Sigmoid colon (tissue), 7 donors: Measurements from ENCODE around the gene SLC24A4. TPM values are rescaled to one million over a fixed set of nuclear protein-coding genes. Genes with fewer than 3 reads are reported as not detected.
A peak's percentile ranks its signal among the peaks of the same experiment; 100 is the strongest.

ENCODE experiments used
- DNase-seq: peaks from one replicate; pipeline ENCODE4 v3.0.0-alpha.2; 2019
- H3K27ac ChIP-seq, 4 donors: fragments of 200-600 bp; sonication (generic); one replicate each; pipeline ENCODE4 v1.5.1; 2016 to 2019; ENCODE audit warnings: mild to moderate bottlenecking in 1 of 4
- H3K27me3 ChIP-seq, 3 donors: fragments of 200-600 bp; sonication (generic); one replicate each; pipeline ENCODE4 v1.5.1; 2019; ENCODE audit warnings: mild to moderate bottlenecking in 1 of 3
- H3K36me3 ChIP-seq, 4 donors: fragments of 200-600 bp; sonication (generic); one replicate each; pipeline ENCODE4 v1.5.1; 2016 to 2019
- H3K4me1 ChIP-seq, 4 donors: fragments of 200-600 bp; sonication (generic); one replicate each; pipeline ENCODE4 v1.5.1; 2017 to 2019
- H3K4me3 ChIP-seq, 4 donors: fragments of 200-600 bp; sonication (generic); one replicate each; pipeline ENCODE4 v1.5.1; 2017 to 2019; ENCODE audit warnings: mild to moderate bottlenecking in 2 of 4, moderate library complexity in 1 of 4
- H3K9me3 ChIP-seq, 4 donors: fragments of 200-600 bp in 3 of 4; sonication (generic) in 3 of 4; one replicate each; pipeline versions ENCODE4 v1.5.1 to v1.6.1; 2013 to 2019
- EP300 ChIP-seq, 4 donors: sonication (generic); formaldehyde crosslinking; IDR thresholded peaks; one replicate each; pipeline ENCODE4 v1.6.1; 2017; ENCODE audit warnings: antibody characterized with exemption in 4 of 4
- POLR2A ChIP-seq, 2 donors: fragments of 450-650 bp; IDR thresholded peaks; one replicate each; pipeline ENCODE4 v1.6.1; 2016; ENCODE audit warnings: antibody characterized with exemption in 2 of 2, mild to moderate bottlenecking in 2 of 2, moderate library complexity in 2 of 2
- POLR2AphosphoS5 ChIP-seq, 4 donors: sonication (generic); formaldehyde crosslinking; IDR thresholded peaks; one replicate each; pipeline ENCODE4 v1.6.1; 2017; ENCODE audit warnings: antibody characterized with exemption in 4 of 4
- WGBS, 2 donors: extraction: QIAGEN DNeasy Blood & Tissue Kit; methylation state at CpG; one replicate each; pipeline ENCODE4 v1.1.7; 2013; 5-methylcytosine and 5-hydroxymethylcytosine counted together
- intact Hi-C: fragments of 100-400 bp; cut with DNase I; formaldehyde crosslinking; loops from one replicate; pipeline ENCODE4 v1.15.1; 2023
- polyA plus RNA-seq, 3 donors: library from polyadenylated mRNA; stranded (reverse); fragments of 200-250 nt; gene quantifications; one replicate each; pipeline ENCODE4 v1.2.3, GENCODE V29; 2013
- total RNA-seq, 4 donors: library from RNA; depleted of rRNA; stranded (reverse); fragments of >200 nt; gene quantifications; one replicate each; pipeline ENCODE4 v1.1.0, GENCODE V29; 2016
- TF ChIP-seq, protein P1 (sequence below), 4 experiments: fragments of 450-650 bp in 3 of 4; fragments of 200-600 bp in 1 of 4; IDR thresholded peaks; one replicate each; pipeline ENCODE4 v1.5.1; 2016 to 2019; ENCODE audit warnings: antibody characterized with exemption in 4 of 4, mild to moderate bottlenecking in 3 of 4, moderate library complexity in 2 of 4
- donor health status: healthy with polysubstance abuse.
- donor health status: Bipolar disorder and iron deficiency.
- donor health status: healthy.

Gene SLC24A4
- total and polyA plus RNA-seq, 7 donors: under 0.01 to 1.4 (median 0.77) TPM; not detected in 1

DNA sequence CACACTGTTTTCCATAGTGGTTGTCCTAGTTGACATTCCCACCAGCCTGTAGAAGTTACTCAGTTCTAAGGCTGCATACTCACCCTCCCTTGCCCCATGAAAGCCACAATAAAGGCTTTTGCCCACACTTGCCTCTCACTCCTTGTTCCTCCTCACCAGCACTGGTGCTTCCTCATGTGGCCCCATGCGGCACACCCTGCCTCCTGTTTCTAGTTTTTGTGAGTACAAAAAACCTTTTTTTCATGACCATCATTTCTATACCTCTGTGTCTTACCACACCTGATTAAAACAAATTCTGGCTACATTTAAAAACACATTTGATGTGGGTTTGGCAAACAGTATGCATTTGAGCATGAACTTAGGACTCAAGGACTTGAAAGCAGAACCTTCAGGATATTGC lies 149.9 kb downstream of the SLC24A4 start:
- Histone ChIP-seq H3K4me1 (peaks cover 0 to 11% (median 5%) of the 10 kb centered on the region in 4 donors), H3K27ac (peak overlapping the region in 2 of 4 donors; percentile 16 to 60), H3K4me3 (no peak overlapping the region), H3K27me3 (no peaks in the 10 kb centered on the region), H3K9me3 (no peaks in the 10 kb centered on the region), H3K36me3 (no peaks in the 10 kb centered on the region)
- no peak for DNase-seq
- intact Hi-C loops: no loop called here
- no peak for TF ChIP-seq POLR2AphosphoS5 (IDR thresholded peaks at IDR 0.05)
- no peak for TF ChIP-seq EP300 (IDR thresholded peaks at IDR 0.05)
- 56 to 92% methylated on average over 1 of the region's 1 CpG for WGBS, 2 donors

DNA sequence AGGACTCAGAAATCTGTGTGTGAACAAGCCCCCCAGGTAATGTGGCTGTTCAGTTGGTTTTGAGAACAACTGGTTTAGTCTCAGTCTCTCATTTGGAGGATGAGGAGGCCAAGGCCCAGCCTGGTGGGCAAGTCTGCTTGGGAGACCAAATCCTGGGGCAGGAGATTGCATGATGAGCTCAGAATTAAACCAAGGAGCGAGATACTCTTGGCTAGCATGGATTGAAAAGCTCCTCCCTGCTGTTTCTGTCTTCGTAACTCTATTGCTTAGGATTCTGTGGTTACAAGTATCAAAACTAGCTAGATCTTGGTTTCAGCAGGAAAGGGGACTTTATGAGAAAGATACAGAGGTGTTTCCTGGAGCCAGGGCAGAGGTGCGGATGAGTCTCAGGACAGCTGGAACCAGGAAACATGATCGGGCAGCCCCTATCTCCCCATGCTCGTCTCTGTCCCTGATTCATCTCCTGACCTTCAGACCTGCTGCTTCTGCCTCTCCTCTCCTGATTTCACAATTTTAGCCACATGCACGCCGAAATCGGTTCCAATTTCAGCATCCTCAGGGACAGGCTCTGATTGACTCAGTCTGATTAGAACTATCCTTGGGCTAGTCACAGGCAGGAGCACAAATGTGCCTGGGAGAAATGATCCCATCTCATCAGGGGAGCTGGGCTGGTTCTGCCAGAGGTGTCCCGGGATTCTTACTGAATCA lies 150.4 kb downstream of the SLC24A4 start:
- Histone ChIP-seq H3K4me3 (no peak overlapping the region), H3K27ac (peak overlapping the region in 2 of 4 donors; percentile 36 to 60), H3K27me3 (no peaks in the 10 kb centered on the region), H3K9me3 (no peaks in the 10 kb centered on the region), H3K36me3 (no peaks in the 10 kb centered on the region), H3K4me1 (peaks cover 0 to 11% (median 5%) of the 10 kb centered on the region in 4 donors)
- intact Hi-C loops: no loop called here
- TF ChIP-seq POLR2A (IDR thresholded peaks at IDR 0.05) (no peak), POLR2AphosphoS5 (IDR thresholded peaks at IDR 0.05) (peak in 1 of 4 donors; percentile 55)
- 79 to 81% methylated on average over 9 of the region's 9 CpGs for WGBS, 2 donors
- no peak for DNase-seq

DNA sequence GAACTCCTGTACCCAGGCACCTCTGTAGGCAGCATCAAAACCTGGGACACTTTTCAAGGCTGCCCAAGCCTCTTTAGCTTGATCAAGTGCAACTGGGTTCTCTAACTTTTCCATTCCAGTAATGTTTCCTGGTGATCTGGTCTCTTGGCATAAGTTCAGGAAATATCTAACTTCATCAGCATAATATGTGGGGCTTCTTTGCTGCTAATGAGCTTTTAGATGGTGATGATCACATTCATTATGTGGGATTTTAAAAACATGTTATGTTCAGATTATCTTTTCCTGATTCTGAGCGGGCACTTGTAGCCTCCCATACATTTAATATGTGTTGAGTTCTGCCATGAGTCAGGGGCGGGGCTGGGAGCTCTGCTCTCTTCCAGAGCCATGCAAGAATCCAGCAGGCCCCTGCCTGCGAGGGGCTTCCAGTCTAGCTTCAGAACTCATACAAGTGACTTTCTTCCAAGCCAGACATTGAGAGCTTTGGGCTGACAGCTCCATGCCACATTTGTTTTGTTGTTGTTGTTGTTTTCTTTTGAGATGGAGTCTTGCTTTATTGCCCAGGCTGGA lies 151.1 kb downstream of the SLC24A4 start:
- H3K27ac ChIP-seq: peak overlapping the region in 2 of 4 donors; percentile 36 to 60
- H3K9me3 ChIP-seq: no peaks in the 10 kb centered on the region
- H3K27me3 ChIP-seq: no peaks in the 10 kb centered on the region
- H3K36me3 ChIP-seq: no peaks in the 10 kb centered on the region
- WGBS, 2 donors: 78 to 93% methylated on average over 3 of the region's 3 CpGs
- peaks cover 0 to 11% (median 5%) of the 10 kb centered on the region in 4 donors for H3K4me1 ChIP-seq
- H3K4me3 ChIP-seq: no peak overlapping the region
- no peak for DNase-seq
- TF ChIP-seq POLR2A (IDR thresholded peaks at IDR 0.05) (no peak), EP300 (IDR thresholded peaks at IDR 0.05) (no peak), POLR2AphosphoS5 (IDR thresholded peaks at IDR 0.05) (no peak)
- TF ChIP-seq, protein P1, sequence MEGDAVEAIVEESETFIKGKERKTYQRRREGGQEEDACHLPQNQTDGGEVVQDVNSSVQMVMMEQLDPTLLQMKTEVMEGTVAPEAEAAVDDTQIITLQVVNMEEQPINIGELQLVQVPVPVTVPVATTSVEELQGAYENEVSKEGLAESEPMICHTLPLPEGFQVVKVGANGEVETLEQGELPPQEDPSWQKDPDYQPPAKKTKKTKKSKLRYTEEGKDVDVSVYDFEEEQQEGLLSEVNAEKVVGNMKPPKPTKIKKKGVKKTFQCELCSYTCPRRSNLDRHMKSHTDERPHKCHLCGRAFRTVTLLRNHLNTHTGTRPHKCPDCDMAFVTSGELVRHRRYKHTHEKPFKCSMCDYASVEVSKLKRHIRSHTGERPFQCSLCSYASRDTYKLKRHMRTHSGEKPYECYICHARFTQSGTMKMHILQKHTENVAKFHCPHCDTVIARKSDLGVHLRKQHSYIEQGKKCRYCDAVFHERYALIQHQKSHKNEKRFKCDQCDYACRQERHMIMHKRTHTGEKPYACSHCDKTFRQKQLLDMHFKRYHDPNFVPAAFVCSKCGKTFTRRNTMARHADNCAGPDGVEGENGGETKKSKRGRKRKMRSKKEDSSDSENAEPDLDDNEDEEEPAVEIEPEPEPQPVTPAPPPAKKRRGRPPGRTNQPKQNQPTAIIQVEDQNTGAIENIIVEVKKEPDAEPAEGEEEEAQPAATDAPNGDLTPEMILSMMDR (IDR thresholded peaks at IDR 0.05): no peak
- intact Hi-C loops: no loop called here

DNA sequence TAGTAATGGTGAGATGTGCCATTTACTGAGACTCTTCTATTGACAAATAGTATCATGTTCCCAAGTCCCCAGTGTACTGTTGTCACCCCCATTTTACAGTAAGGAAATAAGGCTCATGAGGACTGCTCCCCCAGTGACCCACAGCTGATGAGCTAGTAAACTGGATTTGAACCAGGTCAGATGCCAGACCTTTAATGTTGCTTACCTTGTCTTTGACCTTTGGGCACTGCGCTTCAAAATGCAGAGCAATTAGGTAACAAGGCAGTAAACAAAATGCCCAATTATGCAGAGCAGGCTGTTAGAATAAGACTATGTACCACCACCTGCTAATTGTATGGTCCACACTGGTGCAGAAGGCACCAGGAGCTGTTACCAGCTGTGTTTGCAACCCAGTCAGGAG lies 152.1 kb downstream of the SLC24A4 start:
- peak overlapping the region in 2 of 4 donors; percentile 5 to 35 for H3K27ac ChIP-seq
- intact Hi-C loops: no loop called here

DNA sequence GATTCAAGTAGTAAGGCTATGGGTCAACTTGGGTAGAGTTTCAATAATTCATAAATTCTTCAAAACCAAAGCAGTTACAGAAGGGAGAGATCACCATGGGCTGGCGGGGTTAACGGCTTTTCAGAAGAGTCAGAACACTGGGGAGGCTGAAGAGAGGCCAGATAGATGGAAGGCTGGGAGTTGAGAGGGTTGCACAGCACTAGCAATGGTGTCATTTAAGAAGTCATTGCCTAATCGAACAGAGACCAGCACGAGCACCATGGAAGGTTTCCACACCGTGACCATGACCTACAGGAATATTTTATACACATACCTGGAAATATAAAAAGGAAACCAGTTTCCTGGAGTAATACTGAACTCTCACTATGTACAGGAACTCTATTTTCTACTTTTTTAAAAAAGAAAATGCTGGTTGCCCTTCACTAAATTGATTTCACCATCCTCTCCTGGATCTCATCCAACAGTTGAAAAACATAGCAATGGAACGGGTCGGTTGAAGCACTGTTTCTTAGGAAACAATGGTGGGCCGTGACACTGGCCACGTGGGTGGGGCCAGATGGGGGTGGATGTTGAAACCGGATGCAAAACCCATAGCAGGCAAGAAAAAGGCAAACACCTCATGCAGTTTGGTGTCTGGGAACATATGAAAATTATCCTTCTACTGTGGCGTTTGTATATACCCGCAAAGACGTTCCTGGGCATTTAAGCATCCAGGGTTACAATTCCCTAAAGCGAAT lies 152.7 kb downstream of the SLC24A4 start:
- Histone ChIP-seq H3K36me3 (no peaks in the 10 kb centered on the region), H3K4me3 (no peak overlapping the region), H3K27ac (peak overlapping the region in 2 of 4 donors; percentile 35 to 61), H3K4me1 (peaks cover 0 to 11% (median 5%) of the 10 kb centered on the region in 4 donors), H3K9me3 (no peaks in the 10 kb centered on the region), H3K27me3 (no peaks in the 10 kb centered on the region)
- intact Hi-C loops: no loop called here
- 82 to 85% methylated on average over 14 of the region's 14 CpGs for WGBS, 2 donors
- TF ChIP-seq EP300 (IDR thresholded peaks at IDR 0.05): no peak
- TF ChIP-seq POLR2AphosphoS5 (IDR thresholded peaks at IDR 0.05): peak in 1 of 4 donors; percentile 38
- DNase-seq: peak; percentile 84

More for the DNA sequence above, 152.1 kb downstream of the SLC24A4 start:
- Histone ChIP-seq H3K4me1 (peaks cover 0 to 11% (median 5%) of the 10 kb centered on the region in 4 donors), H3K9me3 (no peaks in the 10 kb centered on the region), H3K36me3 (no peaks in the 10 kb centered on the region), H3K4me3 (no peak overlapping the region), H3K27me3 (no peaks in the 10 kb centered on the region)
- 78 to 92% methylated on average over 1 of the region's 1 CpG for WGBS, 2 donors
- TF ChIP-seq POLR2A (IDR thresholded peaks at IDR 0.05) (no peak), EP300 (IDR thresholded peaks at IDR 0.05) (no peak), POLR2AphosphoS5 (IDR thresholded peaks at IDR 0.05) (no peak)
- TF ChIP-seq, protein P1 (IDR thresholded peaks at IDR 0.05): no peak
- DNase-seq: no peak

DNA sequence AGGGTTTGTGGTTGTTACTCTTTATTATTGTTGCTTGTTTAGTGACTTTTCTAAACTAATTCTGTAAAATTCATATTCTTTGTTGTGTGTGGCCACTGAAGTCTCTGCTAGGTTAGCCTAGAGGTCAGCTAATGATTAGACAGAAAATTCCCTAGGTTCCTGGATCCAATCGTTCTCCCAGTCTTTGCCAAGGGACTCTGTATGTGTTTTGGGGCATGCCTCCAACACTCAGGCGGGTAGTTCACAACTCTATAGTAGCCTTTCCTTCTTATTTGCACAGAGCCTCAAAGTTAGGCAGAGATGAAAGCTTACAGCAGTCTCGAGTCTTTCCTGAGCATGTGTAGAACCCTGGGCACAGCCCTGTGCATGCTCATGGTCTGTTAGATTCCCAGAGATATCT lies 157.9 kb downstream of the SLC24A4 start:
- Histone ChIP-seq H3K4me1 (peaks cover 0 to 11% (median 4%) of the 10 kb centered on the region in 4 donors), H3K4me3 (no peak overlapping the region), H3K27ac (no peak overlapping the region), H3K36me3 (no peaks in the 10 kb centered on the region), H3K27me3 (no peaks in the 10 kb centered on the region), H3K9me3 (no peaks in the 10 kb centered on the region)
- intact Hi-C loops: no loop called here
- TF ChIP-seq POLR2AphosphoS5 (IDR thresholded peaks at IDR 0.05): no peak
- TF ChIP-seq EP300 (IDR thresholded peaks at IDR 0.05): no peak
- TF ChIP-seq, protein P1 (IDR thresholded peaks at IDR 0.05): no peak
- TF ChIP-seq POLR2A (IDR thresholded peaks at IDR 0.05): no peak
- DNase-seq: no peak
- WGBS, 2 donors: 74 to 81% methylated on average over 3 of the region's 3 CpGs
